Lower lobe of right lung (tissue), 2 donors: ENCODE data around the gene KIAA1614. TPM values are rescaled to one million over a fixed set of nuclear protein-coding genes. Genes with fewer than 3 reads are reported as not detected.

Experiments used
- ATAC-seq, 2 donors: fragments of 200-7000 bp; cut with Tn5 transposase; one replicate each; pipeline ENCODE4 v1.9.1; 2020 to 2022; ENCODE audit warnings: mild to moderate bottlenecking in 2 of 2, moderate library complexity in 2 of 2
- DNase-seq: peaks from one replicate; pipeline ENCODE4 v3.0.0-alpha.2; 2020
- H3K27ac ChIP-seq: fragments of 200-600 bp; one replicate; pipeline ENCODE4 v1.8.0; 2022
- H3K27me3 ChIP-seq: fragments of 200-600 bp; one replicate; pipeline ENCODE4 v1.8.0; 2022; ENCODE audit warnings: low read depth
- H3K36me3 ChIP-seq: fragments of 200-600 bp; one replicate; pipeline ENCODE4 v1.8.0; 2022; ENCODE audit warnings: mild to moderate bottlenecking
- H3K4me1 ChIP-seq: fragments of 200-600 bp; one replicate; pipeline ENCODE4 v1.8.0; 2022
- H3K4me3 ChIP-seq: fragments of 200-600 bp; one replicate; pipeline ENCODE4 v1.8.0; 2022; ENCODE audit warnings: mild to moderate bottlenecking
- H3K9me3 ChIP-seq: fragments of 200-600 bp; one replicate; pipeline ENCODE4 v1.8.0; 2022
- intact Hi-C: fragments of 100-400 bp; cut with DNase I; formaldehyde crosslinking; loops from one replicate; pipeline ENCODE4 v1.11.0; 2022
- total RNA-seq: library from RNA; stranded (reverse); fragmentation: NEBNext Ultra II Directional; extraction: Animal tissue kit (Norgen Biotek cat#: 25700); gene quantifications from one replicate; pipeline ENCODE4 v1.2.1, GENCODE V29; 2021
- TF ChIP-seq, protein P1 (sequence below): fragments of 200-600 bp; IDR thresholded peaks from one replicate; pipeline ENCODE4 v1.8.0; 2022; ENCODE audit warnings: antibody characterized with exemption, mild to moderate bottlenecking
- donor health status: DM: no; HTN: yes; CAD: no; lungs with severe emphysema.

The KIAA1614 gene
- total RNA-seq, 1 donor from 2014 or later = 4.1 TPM

DNA sequence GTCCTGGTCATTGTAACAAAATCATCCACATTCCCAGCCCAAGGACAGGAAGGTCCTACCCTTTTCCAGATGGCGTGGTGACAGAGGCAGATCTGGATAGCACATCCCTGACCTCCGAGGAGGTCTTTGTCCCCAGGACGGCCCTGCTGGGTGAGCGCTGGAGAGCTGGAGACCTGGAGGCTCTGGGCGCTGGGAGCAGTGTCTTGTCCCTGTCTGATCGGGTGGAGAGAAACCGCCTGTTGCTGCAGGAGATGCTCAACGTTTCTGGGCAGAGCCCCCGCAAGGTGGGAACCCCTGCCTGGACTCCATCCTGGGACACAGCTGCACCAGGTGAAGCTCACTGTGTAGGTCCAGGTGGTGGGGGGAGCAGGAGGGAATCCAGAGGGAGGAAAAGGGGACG is 4.1 kb downstream of the KIAA1614 start:
- no peak for DNase-seq
- no peak overlapping the region for H3K27ac ChIP-seq

DNA sequence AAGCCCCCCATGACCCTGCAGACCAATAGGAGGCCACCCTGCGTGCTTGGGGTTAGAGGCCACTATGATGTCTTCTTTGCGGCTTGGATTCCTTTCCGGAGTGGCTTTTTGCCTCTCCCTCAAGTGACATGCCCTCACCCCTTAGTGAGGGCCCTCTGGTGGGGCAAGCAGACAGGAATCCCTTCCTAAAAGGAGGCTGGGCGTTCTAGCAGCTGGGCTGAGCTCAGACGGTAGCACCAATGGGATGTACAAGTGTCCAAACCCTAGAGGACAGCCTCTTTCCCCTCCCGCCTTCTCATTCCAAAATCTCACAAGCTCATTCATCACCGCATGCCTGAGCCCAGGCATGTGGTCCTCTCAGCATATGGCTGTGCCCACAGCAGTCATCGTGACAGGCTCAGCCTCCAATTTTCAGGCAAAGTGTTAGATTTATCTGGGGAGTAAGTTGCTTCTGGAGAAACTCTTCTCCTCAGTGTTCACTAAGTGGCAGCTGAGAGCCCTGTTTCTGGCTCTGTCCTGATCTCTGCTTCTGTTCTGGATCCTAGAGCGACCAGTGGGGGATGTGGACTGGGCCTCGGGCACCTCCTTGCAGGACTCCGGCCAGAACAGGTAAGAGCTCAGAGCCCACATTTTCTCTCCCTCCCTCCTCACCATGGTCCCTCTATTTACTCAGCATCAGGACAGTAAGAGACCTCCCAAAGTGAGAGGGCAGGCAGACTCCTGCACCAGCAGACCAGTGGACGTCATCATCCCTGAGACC is 4.8 kb downstream of the KIAA1614 start:
- Histone ChIP-seq H3K36me3 (peaks cover 7% of the 10 kb centered on the region), H3K4me3 (no peak overlapping the region), H3K9me3 (no peaks in the 10 kb centered on the region), H3K4me1 (no peaks in the 10 kb centered on the region), H3K27ac (no peak overlapping the region), H3K27me3 (peaks cover 4% of the 10 kb centered on the region)
- intact Hi-C loops = no loop called here
- TF ChIP-seq, protein P1, sequence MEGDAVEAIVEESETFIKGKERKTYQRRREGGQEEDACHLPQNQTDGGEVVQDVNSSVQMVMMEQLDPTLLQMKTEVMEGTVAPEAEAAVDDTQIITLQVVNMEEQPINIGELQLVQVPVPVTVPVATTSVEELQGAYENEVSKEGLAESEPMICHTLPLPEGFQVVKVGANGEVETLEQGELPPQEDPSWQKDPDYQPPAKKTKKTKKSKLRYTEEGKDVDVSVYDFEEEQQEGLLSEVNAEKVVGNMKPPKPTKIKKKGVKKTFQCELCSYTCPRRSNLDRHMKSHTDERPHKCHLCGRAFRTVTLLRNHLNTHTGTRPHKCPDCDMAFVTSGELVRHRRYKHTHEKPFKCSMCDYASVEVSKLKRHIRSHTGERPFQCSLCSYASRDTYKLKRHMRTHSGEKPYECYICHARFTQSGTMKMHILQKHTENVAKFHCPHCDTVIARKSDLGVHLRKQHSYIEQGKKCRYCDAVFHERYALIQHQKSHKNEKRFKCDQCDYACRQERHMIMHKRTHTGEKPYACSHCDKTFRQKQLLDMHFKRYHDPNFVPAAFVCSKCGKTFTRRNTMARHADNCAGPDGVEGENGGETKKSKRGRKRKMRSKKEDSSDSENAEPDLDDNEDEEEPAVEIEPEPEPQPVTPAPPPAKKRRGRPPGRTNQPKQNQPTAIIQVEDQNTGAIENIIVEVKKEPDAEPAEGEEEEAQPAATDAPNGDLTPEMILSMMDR = no peak
- DNase-seq (no peak), ATAC-seq (no peak)

More for the DNA sequence above, 4.1 kb downstream of the KIAA1614 start:
- TF ChIP-seq, protein P1 = no peak
- ATAC-seq = no peak
- Histone ChIP-seq H3K4me1 (peaks cover 6% of the 10 kb centered on the region), H3K27me3 (peaks cover 4% of the 10 kb centered on the region), H3K36me3 (peaks cover 7% of the 10 kb centered on the region), H3K9me3 (no peaks in the 10 kb centered on the region), H3K4me3 (no peak overlapping the region)
- intact Hi-C loops = no loop called here

DNA sequence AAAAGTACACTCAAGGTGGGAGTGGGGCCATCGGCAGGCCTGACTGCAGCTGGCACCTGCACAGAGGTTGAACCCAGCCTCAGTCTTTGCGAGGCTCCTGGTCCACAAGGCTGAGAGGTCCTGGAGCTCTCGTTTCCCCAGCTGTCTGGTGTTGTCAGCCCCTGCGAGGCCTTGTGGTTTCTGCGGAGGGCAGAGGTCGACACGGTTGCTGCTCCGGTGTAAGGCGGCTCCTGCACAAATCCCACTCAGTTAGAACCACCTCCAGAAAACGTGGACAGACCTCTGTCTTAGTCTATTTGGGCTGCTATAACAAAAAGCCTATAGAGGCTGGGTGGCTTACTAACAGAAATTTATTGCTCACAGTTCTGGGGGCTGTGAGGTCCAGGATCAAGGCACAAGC is 5.8 kb downstream of the KIAA1614 start:
- ATAC-seq (no peak), DNase-seq (no peak)
- Histone ChIP-seq H3K9me3 (no peaks in the 10 kb centered on the region), H3K4me1 (no peaks in the 10 kb centered on the region), H3K27me3 (no peaks in the 10 kb centered on the region), H3K27ac (no peak overlapping the region), H3K36me3 (peaks cover 7% of the 10 kb centered on the region), H3K4me3 (no peak overlapping the region)
- intact Hi-C loops = no loop called here
- TF ChIP-seq, protein P1 = no peak

GRCh38 chr1:180919183-180919700 is 6.5 kb downstream of the KIAA1614 start:
- TF ChIP-seq, protein P1 = no peak
- peaks cover 7% of the 10 kb centered on the region for H3K36me3 ChIP-seq
- no peak overlapping the region for H3K27ac ChIP-seq
- H3K9me3 ChIP-seq = no peaks in the 10 kb centered on the region
- intact Hi-C loops = no loop called here
- no peak for ATAC-seq
- no peaks in the 10 kb centered on the region for H3K27me3 ChIP-seq
- no peaks in the 10 kb centered on the region for H3K4me1 ChIP-seq
- H3K4me3 ChIP-seq = no peak overlapping the region
- DNase-seq = no peak

- Histone ChIP-seq H3K27ac (no peak overlapping the region), H3K36me3 (peaks cover 7% of the 10 kb centered on the region), H3K4me3 (no peak overlapping the region), H3K9me3 (no peaks in the 10 kb centered on the region), H3K27me3 (no peaks in the 10 kb centered on the region), H3K4me1 (no peaks in the 10 kb centered on the region)
- intact Hi-C loops = no loop called here
- TF ChIP-seq, protein P1 = no peak
- ATAC-seq (no peak), DNase-seq (no peak)
These were observed 7.5 kb downstream of the KIAA1614 start for GRCh38 chr1:180920193-180920592.
